NCI-H187 treated with DMSO at 0.1 percent for 48 hours (cell line): ENCODE measurements around the gene BMERB1.

Experiments used
- DNase-seq: peaks from one replicate; lab custom pipeline; 2025; lab: John Stamatoyannopoulos, UW

BMERB1 gene

GRCh38 chr16:15616012-15616411 lies 181.6 kb downstream of the BMERB1 start:
- no peak for DNase-seq

- DNase-seq = no peak
Measured at GRCh38 chr16:15616475-15617165, 182.2 kb downstream of the BMERB1 start.

- no peak for DNase-seq
Measured at GRCh38 chr16:15617901-15618300, 183.5 kb downstream of the BMERB1 start.

GRCh38 chr16:15618392-15618791 lies 184.0 kb downstream of the BMERB1 start:
- DNase-seq = no peak

- no peak for DNase-seq
Measured at GRCh38 chr16:15620611-15621195, 186.3 kb downstream of the BMERB1 start.

- no peak for DNase-seq
Measured at GRCh38 chr16:15621456-15621855, 187.1 kb downstream of the BMERB1 start.

GRCh38 chr16:15621889-15622288 lies 187.5 kb downstream of the BMERB1 start:
- no peak for DNase-seq

GRCh38 chr16:15631730-15632409 lies 197.5 kb downstream of the BMERB1 start:
- DNase-seq = no peak

GRCh38 chr16:15635926-15636325 lies 201.5 kb downstream of the BMERB1 start:
- no peak for DNase-seq

GRCh38 chr16:15636392-15636873 lies 202.0 kb downstream of the BMERB1 start:
- DNase-seq = no peak
